Neural progenitor cell (in vitro differentiated cells): Measurements from ENCODE around the gene EPB41L4B. TPM values are rescaled to one million over a fixed set of nuclear protein-coding genes. Genes with fewer than 3 reads are reported as not detected.

Experiments
- DNase-seq: peaks from one replicate; pipeline ENCODE4 v3.0.0-alpha.2; 2016; ENCODE audit warnings: low spot score
- H2AFZ ChIP-seq: fragments of 200-600 bp; sonication (generic); replicated peaks from 2 replicates; pipeline ENCODE4 v1.6.1; 2016; ENCODE audit warnings: antibody characterized with exemption
- H3F3A ChIP-seq: fragments of 200-600 bp; sonication (generic); 2 replicates; pipeline ENCODE4 v1.6.1; 2016; ENCODE audit warnings: antibody characterized with exemption, low read depth
- H3K27ac ChIP-seq: fragments of 200-600 bp; sonication (generic); 2 replicates; pipeline ENCODE4 v1.5.1; 2016; ENCODE audit warnings: mild to moderate bottlenecking
- H3K27me3 ChIP-seq: fragments of 200-600 bp; sonication (generic); 2 replicates; pipeline ENCODE4 v1.6.1; 2016; ENCODE audit warnings: mild to moderate bottlenecking, moderate library complexity
- H3K36me3 ChIP-seq: fragments of 200-600 bp; sonication (generic); 2 replicates; pipeline ENCODE4 v1.5.1; 2016
- H3K4me1 ChIP-seq: fragments of 200-600 bp; sonication (generic); 2 replicates; pipeline ENCODE4 v1.6.1; 2016; ENCODE audit warnings: mixed run types
- H3K4me2 ChIP-seq: fragments of 200-600 bp; sonication (generic); 2 replicates; pipeline ENCODE4 v1.6.1; 2016
- H3K4me3 ChIP-seq: fragments of 200-600 bp; sonication (generic); 2 replicates; pipeline ENCODE4 v1.5.1; 2016
- H3K79me2 ChIP-seq: fragments of 200-600 bp; sonication (generic); 2 replicates; pipeline ENCODE4 v1.6.1; 2016; ENCODE audit warnings: low read depth
- H3K9ac ChIP-seq: fragments of 200-600 bp; sonication (generic); 2 replicates; pipeline ENCODE4 v1.6.1; 2016
- H3K9me3 ChIP-seq: fragments of 200-600 bp; sonication (generic); 2 replicates; pipeline ENCODE4 v1.5.1; 2016; ENCODE audit warnings: low read depth
- H4K20me1 ChIP-seq: fragments of 200-600 bp; sonication (generic); 2 replicates; pipeline ENCODE4 v1.6.1; 2016; ENCODE audit warnings: low read depth
- H3K27ac Mint-ChIP-seq: 3 replicates; pipeline ENCODE4 v1.8.0; 2021; ENCODE audit warnings: mixed read lengths
- H3K27me3 Mint-ChIP-seq: 2 replicates; pipeline ENCODE4 v1.8.0; 2022; ENCODE audit warnings: low read depth, mild to moderate bottlenecking, inconsistent platforms, moderate library complexity, mixed read lengths; ENCODE audit not compliant: insufficient read depth
- H3K36me3 Mint-ChIP-seq: 3 replicates; pipeline ENCODE4 v1.8.0; 2021; ENCODE audit warnings: mixed read lengths
- H3K4me1 Mint-ChIP-seq: 3 replicates; pipeline ENCODE4 v1.8.0; 2021; ENCODE audit warnings: mixed read lengths
- H3K4me3 Mint-ChIP-seq: 3 replicates; pipeline ENCODE4 v1.8.0; 2021; ENCODE audit warnings: mild to moderate bottlenecking, moderate library complexity, mixed read lengths
- H3K9me3 Mint-ChIP-seq: 3 replicates; pipeline ENCODE4 v1.8.0; 2020; ENCODE audit warnings: mixed read lengths
- CTCF ChIP-seq: fragments of 200-600 bp; sonication (generic); IDR thresholded peaks from 2 replicates; pipeline ENCODE4 v1.5.1; 2017; ENCODE audit warnings: antibody characterized with exemption, mild to moderate bottlenecking
- EZH2 ChIP-seq: fragments of 200-600 bp; sonication (generic); IDR thresholded peaks from 2 replicates; pipeline ENCODE4 v1.6.1; 2017; ENCODE audit warnings: antibody characterized with exemption, mild to moderate bottlenecking, moderate library complexity
- EZH2phosphoT487 ChIP-seq: fragments of 200-600 bp; sonication (generic); IDR thresholded peaks from 2 replicates; pipeline ENCODE4 v1.6.1; 2017; ENCODE audit warnings: antibody characterized with exemption
- total RNA-seq: library from RNA; depleted of rRNA; stranded (reverse); fragments of >200 nt; gene quantifications from 2 replicates; pipeline ENCODE4 v1.2.3, GENCODE V29; 2015; ENCODE audit warnings: low replicate concordance

The EPB41L4B gene
- total RNA-seq, 1 donor from 2014 or later = 6.2 TPM

GRCh38 chr9:109335929-109336328 is 15.1 kb upstream of the EPB41L4B start:
- no peak for DNase-seq
- H3K4me3 ChIP-seq = no peak overlapping the region
- H3F3A ChIP-seq = no peaks in the 10 kb centered on the region
- no peaks in the 10 kb centered on the region for H4K20me1 ChIP-seq
- Mint-ChIP-seq H3K27me3 (peaks cover 3% of the 10 kb centered on the region), H3K27ac (no peak overlapping the region), H3K4me1 (peaks cover 6% of the 10 kb centered on the region), H3K9me3 (peaks cover 2% of the 10 kb centered on the region), H3K36me3 (no peaks in the 10 kb centered on the region), H3K4me3 (no peak overlapping the region)
- no peak overlapping the region for H3K9ac ChIP-seq
- no peak for TF ChIP-seq EZH2
- H3K4me2 ChIP-seq = no peak overlapping the region
- H3K79me2 ChIP-seq = no peaks in the 10 kb centered on the region
- H3K4me1 ChIP-seq = no peaks in the 10 kb centered on the region
- H3K27ac ChIP-seq = no peak overlapping the region
- peak overlapping the region; percentile 37 for H2AFZ ChIP-seq
- H3K9me3 ChIP-seq = no peaks in the 10 kb centered on the region
- no peaks in the 10 kb centered on the region for H3K36me3 ChIP-seq
- H3K27me3 ChIP-seq = no peaks in the 10 kb centered on the region

GRCh38 chr9:109335121-109335520 is 14.3 kb upstream of the EPB41L4B start:
- Histone ChIP-seq H3K4me1 (no peaks in the 10 kb centered on the region), H3K9ac (no peak overlapping the region), H3K4me3 (no peak overlapping the region), H3K27me3 (no peaks in the 10 kb centered on the region), H3F3A (no peaks in the 10 kb centered on the region), H3K79me2 (no peaks in the 10 kb centered on the region), H3K9me3 (no peaks in the 10 kb centered on the region), H3K27ac (no peak overlapping the region), H3K36me3 (no peaks in the 10 kb centered on the region), H4K20me1 (no peaks in the 10 kb centered on the region), H3K4me2 (no peak overlapping the region), H2AFZ (no peak overlapping the region)
- Mint-ChIP-seq H3K4me3 (no peak overlapping the region), H3K36me3 (no peaks in the 10 kb centered on the region), H3K27ac (no peak overlapping the region), H3K27me3 (peaks cover 3% of the 10 kb centered on the region), H3K4me1 (peaks cover 8% of the 10 kb centered on the region), H3K9me3 (no peaks in the 10 kb centered on the region)
- no peak for TF ChIP-seq EZH2
- TF ChIP-seq EZH2phosphoT487 = no peak
- TF ChIP-seq CTCF = no peak
- DNase-seq = no peak

GRCh38 chr9:109331353-109331752 is 10.5 kb upstream of the EPB41L4B start:
- H3K9me3 Mint-ChIP-seq = no peaks in the 10 kb centered on the region
- TF ChIP-seq CTCF (no peak), EZH2phosphoT487 (no peak), EZH2 (no peak)
- no peaks in the 10 kb centered on the region for H3K36me3 Mint-ChIP-seq
- H3K79me2 ChIP-seq = no peaks in the 10 kb centered on the region
- no peaks in the 10 kb centered on the region for H4K20me1 ChIP-seq
- no peak overlapping the region for H3K27ac Mint-ChIP-seq
- no peaks in the 10 kb centered on the region for H3K4me1 ChIP-seq
- H3K36me3 ChIP-seq = no peaks in the 10 kb centered on the region
- H3K4me3 ChIP-seq = no peak overlapping the region
- no peaks in the 10 kb centered on the region for H3K9me3 ChIP-seq
- H3F3A ChIP-seq = no peaks in the 10 kb centered on the region
- peaks cover 19% of the 10 kb centered on the region for H3K4me1 Mint-ChIP-seq
- DNase-seq = no peak
- H2AFZ ChIP-seq = no peak overlapping the region
- no peak overlapping the region for H3K27ac ChIP-seq
- peaks cover 6% of the 10 kb centered on the region for H3K27me3 Mint-ChIP-seq
- H3K27me3 ChIP-seq = no peaks in the 10 kb centered on the region
- no peak overlapping the region for H3K9ac ChIP-seq
- no peak overlapping the region for H3K4me3 Mint-ChIP-seq
- no peak overlapping the region for H3K4me2 ChIP-seq

GRCh38 chr9:109329638-109330258 is 8.9 kb upstream of the EPB41L4B start:
- TF ChIP-seq EZH2phosphoT487 (no peak), EZH2 (no peak), CTCF (no peak)
- H2AFZ ChIP-seq = no peak overlapping the region
- H3K27me3 Mint-ChIP-seq = peaks cover 6% of the 10 kb centered on the region

More at GRCh38 chr9:109329638-109330258, 8.9 kb upstream of the EPB41L4B start:
- Histone ChIP-seq H3K79me2 (no peaks in the 10 kb centered on the region), H3K9me3 (no peaks in the 10 kb centered on the region), H3K27ac (no peak overlapping the region), H3K4me2 (no peak overlapping the region), H4K20me1 (no peaks in the 10 kb centered on the region), H3K9ac (no peak overlapping the region), H3K4me1 (no peaks in the 10 kb centered on the region), H3K27me3 (no peaks in the 10 kb centered on the region), H3K4me3 (no peak overlapping the region), H3K36me3 (no peaks in the 10 kb centered on the region), H3F3A (no peaks in the 10 kb centered on the region)
- no peaks in the 10 kb centered on the region for H3K36me3 Mint-ChIP-seq
- DNase-seq = no peak
- no peaks in the 10 kb centered on the region for H3K9me3 Mint-ChIP-seq
- no peak overlapping the region for H3K4me3 Mint-ChIP-seq
- H3K4me1 Mint-ChIP-seq = peaks cover 19% of the 10 kb centered on the region
- peak overlapping the region; percentile 26 for H3K27ac Mint-ChIP-seq
